K562 (cell line): Measurements from ENCODE around the gene ARMH1. TPM values are rescaled to one million over a fixed set of nuclear protein-coding genes. Genes with fewer than 3 reads are reported as not detected.

Experiments
- ELF1 ChIP-seq: fragments of 200-800 bp; sonication (Bioruptor generic); IDR thresholded peaks from 2 replicates; pipeline ENCODE4 v1.6.1; 2016; ENCODE audit warnings: missing genetic modification characterization, missing compliant biosample characterization
- ERF ChIP-seq: fragments of 450-650 bp; formaldehyde crosslinking; IDR thresholded peaks from 2 replicates; pipeline ENCODE4 v1.4.0; 2020; ENCODE audit warnings: mild to moderate bottlenecking, mixed read lengths
- LCOR ChIP-seq: sonication (generic); formaldehyde crosslinking; IDR thresholded peaks from 2 replicates; pipeline ENCODE4 v1.8.0; 2022; ENCODE audit warnings: mild to moderate bottlenecking, missing genetic modification reagents
- MEIS2 ChIP-seq: fragments of 450-650 bp; IDR thresholded peaks from 2 replicates; pipeline ENCODE4 v1.6.1; 2014; ENCODE audit warnings: mild to moderate bottlenecking; ENCODE audit not compliant: partially characterized antibody
- STAG1 ChIP-seq: sonication (generic); formaldehyde crosslinking; IDR thresholded peaks from 2 replicates; pipeline ENCODE4 v1.5.0; 2020; ENCODE audit warnings: missing genetic modification reagents, borderline replicate concordance
- SUPT5H ChIP-seq: fragments of 450-650 bp; IDR thresholded peaks from 2 replicates; pipeline ENCODE4 v1.6.1; 2016
- WHSC1 ChIP-seq: IDR thresholded peaks from one replicate; pipeline ENCODE4 v1.6.1; 2012; ENCODE audit warnings: low read length, control low read depth, inconsistent platforms
- ZFP1 ChIP-seq: fragments of 450-650 bp; formaldehyde crosslinking; IDR thresholded peaks from 2 replicates; pipeline ENCODE4 v1.4.0; 2020; ENCODE audit warnings: mild to moderate bottlenecking, mixed read lengths
- ZNF282 ChIP-seq: sonication (generic); formaldehyde crosslinking; IDR thresholded peaks from 2 replicates; pipeline ENCODE4 v1.8.1; 2023; ENCODE audit warnings: missing genetic modification reagents
- ZNF696 ChIP-seq: fragments of 250-450 bp; sonication (Bioruptor Pico); conservative IDR thresholded peaks from 2 replicates; pipeline ENCODE4 v1.4.0; 2020; ENCODE audit warnings: mild to moderate bottlenecking, moderate library complexity
- polyA plus RNA-seq, 8 experiments: library from polyadenylated mRNA; depleted of rRNA in 4 of 8; stranded (reverse) in 5 of 8; unstranded in 3 of 8; fragments of >200 nt; fragmentation: Nextera tagmentation in 2 of 8; fragmentation: Illumina TruSeq in 1 of 8; extraction: Ambion mirVana in 2 of 8; extraction: Trizol in 1 of 8; gene quantifications; 2 replicates each; pipeline versions ENCODE4 v1.2.1 to v1.2.3, GENCODE V29; 2011 to 2014; ENCODE audit warnings: inconsistent platforms in 1 of 8, missing spikeins in 1 of 8
- total RNA-seq, 7 experiments: library from RNA; depleted of rRNA in 6 of 7; stranded (reverse); fragments of >200 nt in 6 of 7; fragmentation: Illumina TruSeq in 2 of 7; extraction: Trizol in 2 of 7; gene quantifications; 2 replicates each; pipeline versions ENCODE4 v1.2.1 to v1.2.3, GENCODE V29; 2011 to 2021; ENCODE audit warnings: low replicate concordance in 1 of 7
- TF ChIP-seq, protein P1 (sequence below): fragments of 450-650 bp; IDR thresholded peaks from 2 replicates; pipeline ENCODE4 v1.6.1; 2016; ENCODE audit warnings: mild to moderate bottlenecking
- TF ChIP-seq, protein P2 (sequence below): sonication (generic); formaldehyde crosslinking; IDR thresholded peaks from 2 replicates; pipeline ENCODE4 v1.8.1; 2023; ENCODE audit warnings: mild to moderate bottlenecking, missing genetic modification reagents
- TF ChIP-seq, protein P3 (sequence below): fragments of 450-650 bp; conservative IDR thresholded peaks from 2 replicates; pipeline ENCODE4 v1.6.1; 2016; ENCODE audit warnings: missing genetic modification characterization, low read depth, mild to moderate bottlenecking, missing compliant biosample characterization, moderate library complexity
- TF ChIP-seq, protein P4 (sequence below): fragments of 250-450 bp; sonication (Bioruptor Pico); IDR thresholded peaks from 2 replicates; pipeline ENCODE4 v1.8.0; 2022; ENCODE audit warnings: moderate library complexity, mild to moderate bottlenecking, inconsistent platforms
- TF ChIP-seq, protein P5 (sequence below): fragments of 450-650 bp; IDR thresholded peaks from 2 replicates; pipeline ENCODE4 v1.7.1; 2018; ENCODE audit warnings: mild to moderate bottlenecking, low read depth; ENCODE audit not compliant: partially characterized antibody
- TF ChIP-seq, protein P6 (sequence below): fragments of 250-450 bp; sonication (Bioruptor Pico); IDR thresholded peaks from 2 replicates; pipeline ENCODE4 v1.5.0; 2021
- TF ChIP-seq, protein P7 (sequence below), 3 experiments: IDR thresholded peaks in 2 of 3; conservative IDR thresholded peaks in 1 of 3; 2 replicates each; pipeline ENCODE4 v1.5.1; 2011 to 2012; ENCODE audit warnings: low read length in 3 of 3, mild to moderate bottlenecking in 3 of 3, control low read depth in 2 of 3, improper control_type of control experiment in 1 of 3, inconsistent platforms in 1 of 3, low read depth in 1 of 3, mixed read lengths in 1 of 3, moderate library complexity in 1 of 3; ENCODE audit not compliant: insufficient read depth in 2 of 3

The ARMH1 gene
- total and polyA plus RNA-seq, 9 of the 15 experiments (the other 6 are each of a cell fraction or from before 2014, with no cell fraction given), result 0.41 TPM; not detected in 8

DNA sequence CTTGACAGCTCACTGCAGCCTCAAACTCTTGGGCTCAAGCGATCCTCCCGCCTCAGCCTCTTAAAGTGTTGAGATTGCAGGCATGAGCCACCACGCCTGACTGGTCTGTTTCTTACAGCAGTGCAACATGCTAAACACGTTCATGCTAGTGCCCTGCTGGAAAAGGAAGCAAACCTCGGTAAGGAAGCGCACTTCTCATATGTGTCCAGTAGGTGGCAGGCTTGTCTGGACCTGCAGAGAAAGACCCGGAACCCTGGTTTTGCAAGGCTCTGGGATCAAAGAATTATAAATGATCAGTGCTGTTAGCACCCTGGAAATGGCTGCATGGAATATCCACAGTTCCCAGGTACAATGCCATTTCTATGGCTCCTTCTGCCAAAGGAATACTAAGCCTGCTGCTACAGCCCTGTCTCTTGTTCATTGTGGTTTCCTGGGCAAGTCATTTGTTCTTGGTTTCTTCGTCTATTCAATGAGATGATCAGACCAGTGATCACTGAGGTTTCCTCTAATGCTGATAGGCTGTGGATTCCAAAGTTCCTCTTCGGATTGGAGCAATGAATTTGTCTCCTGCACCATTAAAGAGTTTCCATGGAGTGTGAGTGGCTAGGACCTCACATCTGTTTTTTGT is 40.5 kb downstream of the ARMH1 start (continued):
- TF ChIP-seq, protein P1, sequence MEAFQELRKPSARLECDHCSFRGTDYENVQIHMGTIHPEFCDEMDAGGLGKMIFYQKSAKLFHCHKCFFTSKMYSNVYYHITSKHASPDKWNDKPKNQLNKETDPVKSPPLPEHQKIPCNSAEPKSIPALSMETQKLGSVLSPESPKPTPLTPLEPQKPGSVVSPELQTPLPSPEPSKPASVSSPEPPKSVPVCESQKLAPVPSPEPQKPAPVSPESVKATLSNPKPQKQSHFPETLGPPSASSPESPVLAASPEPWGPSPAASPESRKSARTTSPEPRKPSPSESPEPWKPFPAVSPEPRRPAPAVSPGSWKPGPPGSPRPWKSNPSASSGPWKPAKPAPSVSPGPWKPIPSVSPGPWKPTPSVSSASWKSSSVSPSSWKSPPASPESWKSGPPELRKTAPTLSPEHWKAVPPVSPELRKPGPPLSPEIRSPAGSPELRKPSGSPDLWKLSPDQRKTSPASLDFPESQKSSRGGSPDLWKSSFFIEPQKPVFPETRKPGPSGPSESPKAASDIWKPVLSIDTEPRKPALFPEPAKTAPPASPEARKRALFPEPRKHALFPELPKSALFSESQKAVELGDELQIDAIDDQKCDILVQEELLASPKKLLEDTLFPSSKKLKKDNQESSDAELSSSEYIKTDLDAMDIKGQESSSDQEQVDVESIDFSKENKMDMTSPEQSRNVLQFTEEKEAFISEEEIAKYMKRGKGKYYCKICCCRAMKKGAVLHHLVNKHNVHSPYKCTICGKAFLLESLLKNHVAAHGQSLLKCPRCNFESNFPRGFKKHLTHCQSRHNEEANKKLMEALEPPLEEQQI, result no peak
- TF ChIP-seq LCOR, result no peak
- TF ChIP-seq, protein P2, sequence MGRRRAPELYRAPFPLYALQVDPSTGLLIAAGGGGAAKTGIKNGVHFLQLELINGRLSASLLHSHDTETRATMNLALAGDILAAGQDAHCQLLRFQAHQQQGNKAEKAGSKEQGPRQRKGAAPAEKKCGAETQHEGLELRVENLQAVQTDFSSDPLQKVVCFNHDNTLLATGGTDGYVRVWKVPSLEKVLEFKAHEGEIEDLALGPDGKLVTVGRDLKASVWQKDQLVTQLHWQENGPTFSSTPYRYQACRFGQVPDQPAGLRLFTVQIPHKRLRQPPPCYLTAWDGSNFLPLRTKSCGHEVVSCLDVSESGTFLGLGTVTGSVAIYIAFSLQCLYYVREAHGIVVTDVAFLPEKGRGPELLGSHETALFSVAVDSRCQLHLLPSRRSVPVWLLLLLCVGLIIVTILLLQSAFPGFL (CRISPR knock-in tag), result no peak
- 0 out of 2 replicates have a peak, but pooled peaks have one; percentile 38 for TF ChIP-seq ERF (CRISPR knock-in tag)
- TF ChIP-seq, protein P3, sequence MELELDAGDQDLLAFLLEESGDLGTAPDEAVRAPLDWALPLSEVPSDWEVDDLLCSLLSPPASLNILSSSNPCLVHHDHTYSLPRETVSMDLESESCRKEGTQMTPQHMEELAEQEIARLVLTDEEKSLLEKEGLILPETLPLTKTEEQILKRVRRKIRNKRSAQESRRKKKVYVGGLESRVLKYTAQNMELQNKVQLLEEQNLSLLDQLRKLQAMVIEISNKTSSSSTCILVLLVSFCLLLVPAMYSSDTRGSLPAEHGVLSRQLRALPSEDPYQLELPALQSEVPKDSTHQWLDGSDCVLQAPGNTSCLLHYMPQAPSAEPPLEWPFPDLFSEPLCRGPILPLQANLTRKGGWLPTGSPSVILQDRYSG (tag), result no peak
- TF ChIP-seq, protein P4, sequence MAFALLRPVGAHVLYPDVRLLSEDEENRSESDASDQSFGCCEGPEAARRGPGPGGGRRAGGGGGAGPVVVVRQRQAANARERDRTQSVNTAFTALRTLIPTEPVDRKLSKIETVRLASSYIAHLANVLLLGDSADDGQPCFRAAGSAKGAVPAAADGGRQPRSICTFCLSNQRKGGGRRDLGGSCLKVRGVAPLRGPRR (CRISPR knock-in tag), result no peak
- TF ChIP-seq ZNF696 (CRISPR knock-in tag), result no peak
- TF ChIP-seq ZNF282 (CRISPR knock-in tag), result no peak
- TF ChIP-seq, protein P5, sequence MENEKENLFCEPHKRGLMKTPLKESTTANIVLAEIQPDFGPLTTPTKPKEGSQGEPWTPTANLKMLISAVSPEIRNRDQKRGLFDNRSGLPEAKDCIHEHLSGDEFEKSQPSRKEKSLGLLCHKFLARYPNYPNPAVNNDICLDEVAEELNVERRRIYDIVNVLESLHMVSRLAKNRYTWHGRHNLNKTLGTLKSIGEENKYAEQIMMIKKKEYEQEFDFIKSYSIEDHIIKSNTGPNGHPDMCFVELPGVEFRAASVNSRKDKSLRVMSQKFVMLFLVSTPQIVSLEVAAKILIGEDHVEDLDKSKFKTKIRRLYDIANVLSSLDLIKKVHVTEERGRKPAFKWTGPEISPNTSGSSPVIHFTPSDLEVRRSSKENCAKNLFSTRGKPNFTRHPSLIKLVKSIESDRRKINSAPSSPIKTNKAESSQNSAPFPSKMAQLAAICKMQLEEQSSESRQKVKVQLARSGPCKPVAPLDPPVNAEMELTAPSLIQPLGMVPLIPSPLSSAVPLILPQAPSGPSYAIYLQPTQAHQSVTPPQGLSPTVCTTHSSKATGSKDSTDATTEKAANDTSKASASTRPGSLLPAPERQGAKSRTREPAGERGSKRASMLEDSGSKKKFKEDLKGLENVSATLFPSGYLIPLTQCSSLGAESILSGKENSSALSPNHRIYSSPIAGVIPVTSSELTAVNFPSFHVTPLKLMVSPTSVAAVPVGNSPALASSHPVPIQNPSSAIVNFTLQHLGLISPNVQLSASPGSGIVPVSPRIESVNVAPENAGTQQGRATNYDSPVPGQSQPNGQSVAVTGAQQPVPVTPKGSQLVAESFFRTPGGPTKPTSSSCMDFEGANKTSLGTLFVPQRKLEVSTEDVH, result no peak
- TF ChIP-seq, protein P6, sequence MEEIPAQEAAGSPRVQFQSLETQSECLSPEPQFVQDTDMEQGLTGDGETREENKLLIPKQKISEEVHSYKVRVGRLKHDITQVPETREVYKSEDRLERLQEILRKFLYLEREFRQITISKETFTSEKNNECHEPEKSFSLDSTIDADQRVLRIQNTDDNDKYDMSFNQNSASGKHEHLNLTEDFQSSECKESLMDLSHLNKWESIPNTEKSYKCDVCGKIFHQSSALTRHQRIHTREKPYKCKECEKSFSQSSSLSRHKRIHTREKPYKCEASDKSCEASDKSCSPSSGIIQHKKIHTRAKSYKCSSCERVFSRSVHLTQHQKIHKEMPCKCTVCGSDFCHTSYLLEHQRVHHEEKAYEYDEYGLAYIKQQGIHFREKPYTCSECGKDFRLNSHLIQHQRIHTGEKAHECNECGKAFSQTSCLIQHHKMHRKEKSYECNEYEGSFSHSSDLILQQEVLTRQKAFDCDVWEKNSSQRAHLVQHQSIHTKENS (CRISPR knock-in tag), result no peak
- no peak for TF ChIP-seq MEIS2
- TF ChIP-seq, protein P7, sequence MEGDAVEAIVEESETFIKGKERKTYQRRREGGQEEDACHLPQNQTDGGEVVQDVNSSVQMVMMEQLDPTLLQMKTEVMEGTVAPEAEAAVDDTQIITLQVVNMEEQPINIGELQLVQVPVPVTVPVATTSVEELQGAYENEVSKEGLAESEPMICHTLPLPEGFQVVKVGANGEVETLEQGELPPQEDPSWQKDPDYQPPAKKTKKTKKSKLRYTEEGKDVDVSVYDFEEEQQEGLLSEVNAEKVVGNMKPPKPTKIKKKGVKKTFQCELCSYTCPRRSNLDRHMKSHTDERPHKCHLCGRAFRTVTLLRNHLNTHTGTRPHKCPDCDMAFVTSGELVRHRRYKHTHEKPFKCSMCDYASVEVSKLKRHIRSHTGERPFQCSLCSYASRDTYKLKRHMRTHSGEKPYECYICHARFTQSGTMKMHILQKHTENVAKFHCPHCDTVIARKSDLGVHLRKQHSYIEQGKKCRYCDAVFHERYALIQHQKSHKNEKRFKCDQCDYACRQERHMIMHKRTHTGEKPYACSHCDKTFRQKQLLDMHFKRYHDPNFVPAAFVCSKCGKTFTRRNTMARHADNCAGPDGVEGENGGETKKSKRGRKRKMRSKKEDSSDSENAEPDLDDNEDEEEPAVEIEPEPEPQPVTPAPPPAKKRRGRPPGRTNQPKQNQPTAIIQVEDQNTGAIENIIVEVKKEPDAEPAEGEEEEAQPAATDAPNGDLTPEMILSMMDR (IDR thresholded peaks at IDR 0.05 in 2 of 3, conservative IDR thresholded peaks at IDR 0.05 in 1 of 3; ENCODE audit: insufficient read depth in 2 of 3, low read depth in 1 of 3, low read length in 3 of 3), result peak; percentile 87 to 98 (median 94)
- no peak for TF ChIP-seq WHSC1
- TF ChIP-seq STAG1 (CRISPR knock-in tag), result peak; percentile 84
- no peak for TF ChIP-seq SUPT5H
- TF ChIP-seq ELF1 (tag), result peak; percentile 83
- no peak for TF ChIP-seq ZFP1
